ENCODE data around the gene CAPS.

GRCh38 chr19:5941673-5942072 lies 27.6 kb downstream of the CAPS start:
- TF ChIP-seq, protein P1, sequence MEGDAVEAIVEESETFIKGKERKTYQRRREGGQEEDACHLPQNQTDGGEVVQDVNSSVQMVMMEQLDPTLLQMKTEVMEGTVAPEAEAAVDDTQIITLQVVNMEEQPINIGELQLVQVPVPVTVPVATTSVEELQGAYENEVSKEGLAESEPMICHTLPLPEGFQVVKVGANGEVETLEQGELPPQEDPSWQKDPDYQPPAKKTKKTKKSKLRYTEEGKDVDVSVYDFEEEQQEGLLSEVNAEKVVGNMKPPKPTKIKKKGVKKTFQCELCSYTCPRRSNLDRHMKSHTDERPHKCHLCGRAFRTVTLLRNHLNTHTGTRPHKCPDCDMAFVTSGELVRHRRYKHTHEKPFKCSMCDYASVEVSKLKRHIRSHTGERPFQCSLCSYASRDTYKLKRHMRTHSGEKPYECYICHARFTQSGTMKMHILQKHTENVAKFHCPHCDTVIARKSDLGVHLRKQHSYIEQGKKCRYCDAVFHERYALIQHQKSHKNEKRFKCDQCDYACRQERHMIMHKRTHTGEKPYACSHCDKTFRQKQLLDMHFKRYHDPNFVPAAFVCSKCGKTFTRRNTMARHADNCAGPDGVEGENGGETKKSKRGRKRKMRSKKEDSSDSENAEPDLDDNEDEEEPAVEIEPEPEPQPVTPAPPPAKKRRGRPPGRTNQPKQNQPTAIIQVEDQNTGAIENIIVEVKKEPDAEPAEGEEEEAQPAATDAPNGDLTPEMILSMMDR (IDR thresholded peaks at IDR 0.05): no peak
- TF ChIP-seq POLR2AphosphoS5 (IDR thresholded peaks at IDR 0.05): no peak
